ENCODE data around the gene PIK3AP1. TPM values are rescaled to one million over a fixed set of nuclear protein-coding genes. Genes with fewer than 3 reads are reported as not detected.
"Not testable (repeated sequence)": the region's sequence is repeated elsewhere in the genome, so short reads cannot be mapped to it uniquely, and the experiment has no call there.

The PIK3AP1 gene
- total and polyA plus RNA-seq, 4 donors = 27.3 to 137 (median 50.9) TPM

GRCh38 chr10:96578022-96578421 lies 142.3 kb downstream of the PIK3AP1 start:
- TF ChIP-seq HNF4A (conservative IDR thresholded peaks at IDR 0.05) = no peak
- no peak for TF ChIP-seq TAF1 (conservative IDR thresholded peaks at IDR 0.05)
- TF ChIP-seq REST (IDR thresholded peaks at IDR 0.05) = no peak
- no peak for TF ChIP-seq ATF3 (IDR thresholded peaks at IDR 0.05)
- Histone ChIP-seq H3K9me3 (ENCODE audit: control insufficient read depth in 4 of 4, low read length in 3 of 4) (no peaks in the 10 kb centered on the region), H3K36me3 (ENCODE audit: control insufficient read depth in 4 of 4, insufficient read depth in 3 of 4, low read depth in 1 of 4, low read length in 3 of 4) (peaks cover 0 to 9% (median 0%) of the 10 kb centered on the region in 4 donors), H3K4me1 (ENCODE audit: control insufficient read depth in 4 of 4, insufficient read depth in 4 of 4, low read length in 3 of 4) (peaks cover 5 to 26% (median 10%) of the 10 kb centered on the region in 4 donors), H3K9ac (ENCODE audit: low read depth in 1 of 2, low read length in 2 of 2) (no peak overlapping the region), H3K27me3 (ENCODE audit: control insufficient read depth in 4 of 4, insufficient read depth in 4 of 4, low read length in 3 of 4) (no peaks in the 10 kb centered on the region), H3K27ac (ENCODE audit: low read depth in 1 of 2, low read length in 2 of 2) (no peak overlapping the region), H3K4me3 (ENCODE audit: low read depth in 1 of 3, low read length in 3 of 3) (no peak overlapping the region)
- no peak for DNase-seq (ENCODE audit: low spot score)
- WGBS = 84% methylated on average over 4 of the region's 4 CpGs

- no peak for DNase-seq (ENCODE audit: low spot score)
- 87% methylated on average over 1 of the region's 1 CpG for WGBS
Observed at GRCh38 chr10:96577069-96577468, 143.2 kb downstream of the PIK3AP1 start.

GRCh38 chr10:96576277-96576980 lies 143.9 kb downstream of the PIK3AP1 start:
- no peak overlapping the region for H3K4me3 ChIP-seq (ENCODE audit: low read depth in 1 of 3, low read length in 3 of 3)
- no peaks in the 10 kb centered on the region for H3K9me3 ChIP-seq (ENCODE audit: control insufficient read depth in 4 of 4, low read length in 3 of 4)
- DNase-seq (ENCODE audit: low spot score) = no peak
- 69% methylated on average over 1 of the region's 1 CpG for WGBS
- no peak for TF ChIP-seq RXRA (IDR thresholded peaks at IDR 0.05)
- TF ChIP-seq JUND (IDR thresholded peaks at IDR 0.05) = no peak
- no peak for TF ChIP-seq FOXA2 (IDR thresholded peaks at IDR 0.05)
- no peak for TF ChIP-seq GABPA (IDR thresholded peaks at IDR 0.05 in 1 of 2, conservative IDR thresholded peaks at IDR 0.05 in 1 of 2)
- TF ChIP-seq NR2F2 (IDR thresholded peaks at IDR 0.05) = no peak
- TF ChIP-seq ZBTB33 (IDR thresholded peaks at IDR 0.05) = no peak
- no peak for TF ChIP-seq EGR1 (IDR thresholded peaks at IDR 0.05; ENCODE audit: low read depth in 2 of 2)
- TF ChIP-seq FOXA1 (IDR thresholded peaks at IDR 0.05) = no peak
- TF ChIP-seq HNF4G (IDR thresholded peaks at IDR 0.05) = no peak
- no peak for TF ChIP-seq ATF3 (IDR thresholded peaks at IDR 0.05)
- peaks cover 0 to 9% (median under 1%) of the 10 kb centered on the region in 4 donors for H3K36me3 ChIP-seq (ENCODE audit: control insufficient read depth in 4 of 4, insufficient read depth in 3 of 4, low read depth in 1 of 4, low read length in 3 of 4)
- H3K4me1 ChIP-seq (ENCODE audit: control insufficient read depth in 4 of 4, insufficient read depth in 4 of 4, low read length in 3 of 4) = peaks cover 3 to 22% (median 10%) of the 10 kb centered on the region in 4 donors
- H3K9ac ChIP-seq (ENCODE audit: low read depth in 1 of 2, low read length in 2 of 2) = no peak overlapping the region
- no peaks in the 10 kb centered on the region for H3K27me3 ChIP-seq (ENCODE audit: control insufficient read depth in 4 of 4, insufficient read depth in 4 of 4, low read length in 3 of 4)
- no peak overlapping the region for H3K27ac ChIP-seq (ENCODE audit: low read depth in 1 of 2, low read length in 2 of 2)

More at GRCh38 chr10:96577069-96577468, 143.2 kb downstream of the PIK3AP1 start:
- Histone ChIP-seq H3K27me3 (ENCODE audit: control insufficient read depth in 4 of 4, insufficient read depth in 4 of 4, low read length in 3 of 4) (no peaks in the 10 kb centered on the region), H3K4me1 (ENCODE audit: control insufficient read depth in 4 of 4, insufficient read depth in 4 of 4, low read length in 3 of 4) (peaks cover 6 to 26% (median 10%) of the 10 kb centered on the region in 4 donors), H3K9me3 (ENCODE audit: control insufficient read depth in 4 of 4, low read length in 3 of 4) (no peaks in the 10 kb centered on the region), H3K27ac (ENCODE audit: low read depth in 1 of 2, low read length in 2 of 2) (no peak overlapping the region), H3K36me3 (ENCODE audit: control insufficient read depth in 4 of 4, insufficient read depth in 3 of 4, low read depth in 1 of 4, low read length in 3 of 4) (peaks cover 0 to 9% (median under 1%) of the 10 kb centered on the region in 4 donors), H3K9ac (ENCODE audit: low read depth in 1 of 2, low read length in 2 of 2) (no peak overlapping the region), H3K4me3 (ENCODE audit: low read depth in 1 of 3, low read length in 3 of 3) (no peak overlapping the region)
- TF ChIP-seq ZBTB33 (IDR thresholded peaks at IDR 0.05) (no peak), JUND (IDR thresholded peaks at IDR 0.05) (no peak), HNF4A (conservative IDR thresholded peaks at IDR 0.05) (no peak), RAD21 (IDR thresholded peaks at IDR 0.05) (no peak), HNF4G (IDR thresholded peaks at IDR 0.05) (no peak), YY1 (IDR thresholded peaks at IDR 0.05) (no peak)

GRCh38 chr10:96574564-96574963 lies 145.8 kb downstream of the PIK3AP1 start:
- WGBS = 100% methylated on average over 2 of the region's 2 CpGs
- not testable (repeated sequence) for H3K27ac ChIP-seq (ENCODE audit: low read depth in 1 of 2, low read length in 2 of 2); H3K9me3 ChIP-seq (ENCODE audit: control insufficient read depth in 4 of 4, low read length in 3 of 4); H3K27me3 ChIP-seq (ENCODE audit: control insufficient read depth in 4 of 4, insufficient read depth in 4 of 4, low read length in 3 of 4); H3K9ac ChIP-seq (ENCODE audit: low read depth in 1 of 2, low read length in 2 of 2); H3K4me3 ChIP-seq (ENCODE audit: low read depth in 1 of 3, low read length in 3 of 3); DNase-seq (ENCODE audit: low spot score); H3K36me3 ChIP-seq (ENCODE audit: control insufficient read depth in 4 of 4, insufficient read depth in 3 of 4, low read depth in 1 of 4, low read length in 3 of 4)
- peaks cover 0 to 23% (median 11%) of the 10 kb centered on the region in 4 donors for H3K4me1 ChIP-seq (ENCODE audit: control insufficient read depth in 4 of 4, insufficient read depth in 4 of 4, low read length in 3 of 4)
